Esophagus muscularis mucosa (tissue), 3 donors: Measurements from ENCODE around the gene OSBP2.

Experiments used
- CTCF ChIP-seq, 3 experiments: fragments of 200-600 bp in 2 of 3; fragments of 450-650 bp in 1 of 3; sonication (generic) in 2 of 3; IDR thresholded peaks; one replicate each; pipeline ENCODE4 v1.5.1; 2017 to 2019; ENCODE audit warnings: antibody characterized with exemption in 3 of 3, mild to moderate bottlenecking in 2 of 3, moderate library complexity in 1 of 3
- POLR2A ChIP-seq: fragments of 450-650 bp; IDR thresholded peaks from one replicate; pipeline ENCODE4 v1.6.1; 2017; ENCODE audit warnings: antibody characterized with exemption, moderate library complexity, mild to moderate bottlenecking, low read depth

GRCh38 chr22:30889268-30889995 is 194.8 kb downstream of the OSBP2 start:
- TF ChIP-seq POLR2A (no peak), CTCF (IDR thresholded peaks at IDR 0.05) (no peak)
